C4-2B (cell line): ENCODE results near the gene DSCAML1.

Source experiments
- H3K27ac ChIP-seq: fragments of 450-650 bp; 2 replicates; pipeline ENCODE4 v1.5.1; 2017
- ZFX ChIP-seq: fragments of 450-650 bp; IDR thresholded peaks from 2 replicates; pipeline ENCODE4 v1.6.1; 2017
- TF ChIP-seq, protein P1 (sequence below): fragments of 450-650 bp; conservative IDR thresholded peaks from 2 replicates; pipeline ENCODE4 v1.5.1; 2017; ENCODE audit warnings: mild to moderate bottlenecking

DSCAML1 gene

DNA sequence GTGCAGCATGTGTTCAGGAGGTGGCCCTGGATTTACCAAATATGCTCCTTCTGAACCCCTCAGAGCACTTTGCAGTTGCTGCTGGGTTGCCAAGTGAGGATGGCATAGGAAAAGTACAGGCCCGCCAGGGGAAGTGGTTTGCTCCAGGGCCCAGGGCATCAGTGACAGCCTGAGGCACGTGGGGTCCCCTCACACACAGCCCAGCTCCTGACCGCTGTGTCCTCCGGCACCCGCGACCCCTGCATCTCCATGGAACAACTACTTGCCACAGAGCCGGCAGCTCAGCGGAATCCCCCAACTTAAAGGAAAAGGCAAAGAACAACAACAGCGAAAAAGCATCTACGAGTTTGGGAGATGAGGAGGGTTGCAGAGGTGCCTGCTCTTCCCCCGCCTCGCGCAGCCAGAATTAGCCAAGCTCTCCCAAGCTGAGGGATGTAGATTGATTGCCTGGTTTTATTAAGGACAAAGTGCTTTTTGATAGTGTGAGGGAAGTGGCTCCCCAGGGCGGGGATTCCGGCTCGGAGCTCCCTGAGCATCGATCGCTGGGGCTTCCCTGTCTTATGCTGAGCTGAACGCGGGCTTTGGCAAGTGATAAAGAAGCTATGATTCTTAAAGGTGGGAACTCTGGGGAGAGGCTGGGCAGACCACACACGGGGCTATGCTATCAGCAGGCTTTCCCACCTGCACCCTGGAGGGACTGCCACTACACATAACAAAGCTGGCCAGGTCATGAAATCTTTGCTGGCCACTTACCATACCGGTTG, 294.8 kb downstream of the DSCAML1 start:
- no peak for TF ChIP-seq ZFX
- TF ChIP-seq, protein P1, sequence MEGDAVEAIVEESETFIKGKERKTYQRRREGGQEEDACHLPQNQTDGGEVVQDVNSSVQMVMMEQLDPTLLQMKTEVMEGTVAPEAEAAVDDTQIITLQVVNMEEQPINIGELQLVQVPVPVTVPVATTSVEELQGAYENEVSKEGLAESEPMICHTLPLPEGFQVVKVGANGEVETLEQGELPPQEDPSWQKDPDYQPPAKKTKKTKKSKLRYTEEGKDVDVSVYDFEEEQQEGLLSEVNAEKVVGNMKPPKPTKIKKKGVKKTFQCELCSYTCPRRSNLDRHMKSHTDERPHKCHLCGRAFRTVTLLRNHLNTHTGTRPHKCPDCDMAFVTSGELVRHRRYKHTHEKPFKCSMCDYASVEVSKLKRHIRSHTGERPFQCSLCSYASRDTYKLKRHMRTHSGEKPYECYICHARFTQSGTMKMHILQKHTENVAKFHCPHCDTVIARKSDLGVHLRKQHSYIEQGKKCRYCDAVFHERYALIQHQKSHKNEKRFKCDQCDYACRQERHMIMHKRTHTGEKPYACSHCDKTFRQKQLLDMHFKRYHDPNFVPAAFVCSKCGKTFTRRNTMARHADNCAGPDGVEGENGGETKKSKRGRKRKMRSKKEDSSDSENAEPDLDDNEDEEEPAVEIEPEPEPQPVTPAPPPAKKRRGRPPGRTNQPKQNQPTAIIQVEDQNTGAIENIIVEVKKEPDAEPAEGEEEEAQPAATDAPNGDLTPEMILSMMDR: no peak
- no peak overlapping the region for H3K27ac ChIP-seq

DNA sequence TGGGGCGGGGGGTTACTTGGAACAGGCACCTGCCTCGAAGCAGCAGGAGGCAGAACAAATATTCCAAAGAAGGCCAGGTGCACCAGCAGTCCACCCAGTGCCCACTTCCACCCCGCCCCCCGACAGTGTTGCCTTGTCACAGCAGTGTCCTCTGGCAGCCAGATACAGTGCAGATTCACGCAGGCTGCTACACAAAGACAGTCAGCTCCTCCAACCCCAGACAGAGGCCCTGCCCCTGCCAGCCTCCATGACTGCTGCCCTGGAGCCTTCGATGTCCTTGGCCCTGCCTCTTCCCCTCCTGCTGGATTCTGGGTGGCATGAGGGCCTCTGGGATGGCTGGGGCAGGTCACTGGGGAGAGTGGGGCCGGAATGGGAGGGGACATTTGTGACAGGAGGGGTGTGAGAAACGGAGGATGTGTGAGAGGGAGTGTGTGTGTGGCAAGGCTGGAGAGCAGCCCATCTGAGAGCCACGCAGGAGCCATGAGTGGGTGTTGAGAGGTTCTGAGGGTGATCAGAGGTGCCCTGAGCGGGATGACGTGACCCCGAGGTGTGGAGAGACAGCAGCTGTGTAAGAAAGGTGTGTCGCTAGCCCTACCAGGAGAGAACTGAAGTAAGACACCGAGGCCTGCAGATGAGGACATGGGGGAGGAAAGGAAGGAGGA, 295.6 kb downstream of the DSCAML1 start:
- TF ChIP-seq ZFX: no peak
- TF ChIP-seq, protein P1: no peak
- no peak overlapping the region for H3K27ac ChIP-seq

DNA sequence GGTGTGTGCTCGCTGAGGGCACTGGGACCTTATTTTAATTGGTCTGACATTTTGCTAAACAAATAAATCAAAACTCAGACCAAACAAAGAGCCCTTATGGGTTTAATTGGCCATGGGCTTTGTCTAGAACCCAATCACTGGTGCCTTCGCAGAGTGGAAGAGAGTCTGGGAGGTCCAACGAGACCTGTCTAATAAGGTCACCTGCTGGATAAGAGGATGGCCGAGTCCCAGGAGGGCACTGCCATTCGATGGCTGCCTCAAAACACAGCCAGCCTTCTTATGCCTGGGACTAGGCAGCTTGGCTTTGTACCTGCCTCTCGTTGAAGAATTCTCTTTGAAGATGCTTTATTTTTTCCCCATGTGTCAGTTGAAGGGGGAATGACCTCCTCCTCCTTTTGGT, 298.2 kb downstream of the DSCAML1 start:
- H3K27ac ChIP-seq: no peak overlapping the region
- no peak for TF ChIP-seq ZFX
- TF ChIP-seq, protein P1: no peak

DNA sequence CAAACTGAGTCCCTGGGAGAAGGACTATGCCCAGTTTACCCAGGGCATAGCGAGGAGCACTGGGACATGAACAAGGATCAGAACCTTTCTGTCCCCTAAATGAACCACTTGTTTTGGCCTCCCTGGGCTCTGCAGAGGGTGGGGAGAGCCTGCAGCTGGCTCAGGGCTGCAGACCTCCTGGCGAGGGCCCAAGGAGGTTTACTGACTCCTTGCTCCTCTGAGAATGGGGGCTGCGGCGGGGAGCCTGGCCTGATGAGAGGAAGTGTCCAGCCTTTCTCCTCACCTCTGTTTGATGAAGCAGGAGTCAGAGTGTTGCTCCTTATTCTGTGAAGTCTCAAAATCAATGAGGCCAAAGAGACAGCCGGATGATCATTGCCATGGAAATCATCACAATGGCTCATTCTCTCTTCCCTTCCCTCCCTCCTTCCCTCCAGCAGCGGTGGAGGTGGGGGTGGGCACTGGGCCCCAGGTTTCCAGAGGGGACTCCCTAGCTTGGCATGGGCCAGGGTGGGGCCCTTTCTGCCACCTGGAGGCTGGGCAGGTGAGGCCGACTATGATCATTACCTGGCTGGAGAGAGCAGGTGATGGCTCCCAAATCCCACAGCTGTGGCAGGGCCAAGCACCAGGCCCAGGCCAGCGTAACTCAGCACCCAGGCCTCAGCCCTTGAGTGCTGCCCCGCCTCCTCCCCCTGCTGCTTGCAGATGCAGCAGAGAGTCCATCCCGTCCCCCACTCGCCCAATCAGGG, 299.6 kb downstream of the DSCAML1 start:
- H3K27ac ChIP-seq: no peak overlapping the region
- no peak for TF ChIP-seq ZFX
- TF ChIP-seq, protein P1: no peak

DNA sequence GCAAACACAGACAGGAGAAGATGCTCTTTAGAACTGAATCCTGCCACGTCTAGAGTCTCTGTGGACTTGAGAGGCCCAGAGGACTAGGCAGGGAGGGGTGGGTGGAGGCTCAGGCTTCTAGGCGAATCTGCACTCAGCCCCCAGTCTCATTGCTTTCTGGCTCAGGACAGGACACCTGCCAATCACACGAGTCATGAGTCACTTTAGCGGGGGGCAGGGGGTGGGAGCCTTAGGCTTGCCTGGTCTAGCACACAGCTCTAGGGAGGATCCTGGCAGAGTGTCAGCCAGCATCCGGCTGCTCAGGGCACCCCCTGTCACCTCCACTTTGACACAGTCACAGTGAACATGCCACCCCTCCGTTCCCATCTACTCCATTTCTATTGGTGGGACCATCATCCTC, 301.7 kb downstream of the DSCAML1 start:
- TF ChIP-seq, protein P1: no peak
- TF ChIP-seq ZFX: no peak
- no peak overlapping the region for H3K27ac ChIP-seq

DNA sequence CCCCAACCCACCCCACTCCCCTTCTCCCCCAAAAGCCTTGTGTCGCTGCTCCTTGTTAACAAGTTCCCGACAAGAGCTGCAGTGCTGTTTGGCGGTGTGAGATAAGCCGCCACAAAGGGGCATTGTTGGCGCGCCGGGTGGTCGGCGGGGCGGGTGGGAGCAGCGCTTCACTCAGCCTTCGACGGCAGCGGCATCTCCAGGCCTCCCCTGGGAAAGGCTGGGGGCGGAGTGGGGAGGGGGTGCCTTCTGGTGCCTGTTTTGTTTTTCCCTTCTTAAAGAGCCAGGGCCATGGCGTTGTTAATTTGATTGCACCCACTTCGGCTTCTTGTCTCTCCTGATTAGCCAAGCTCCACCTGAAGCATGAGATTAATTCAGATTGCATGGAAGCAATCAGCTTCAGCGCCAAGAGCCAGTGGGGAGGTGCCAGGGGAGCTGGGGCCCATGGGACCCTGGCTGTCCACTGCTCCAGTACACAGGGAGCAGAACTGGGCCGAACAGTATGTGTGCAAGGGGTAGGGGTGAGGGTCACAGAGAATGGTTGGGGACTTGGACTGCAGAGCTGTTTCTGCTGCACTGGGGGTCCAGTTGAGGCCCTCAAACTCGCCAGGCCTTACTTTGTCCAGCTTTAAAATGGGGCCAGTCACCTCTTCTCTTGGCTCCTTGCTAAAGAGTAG, 304.3 kb downstream of the DSCAML1 start:
- TF ChIP-seq, protein P1: no peak
- no peak for TF ChIP-seq ZFX
- no peak overlapping the region for H3K27ac ChIP-seq
